SK-N-SH (cell line): Measurements from ENCODE around the gene PRMT3.

ENCODE experiments used
- CHD2 ChIP-seq: fragments of 150-350 bp; IDR thresholded peaks from 2 replicates; pipeline ENCODE4 v1.6.1; 2018; ENCODE audit warnings: low read length; ENCODE audit not compliant: partially characterized antibody
- SMC3 ChIP-seq: IDR thresholded peaks from 2 replicates; pipeline ENCODE4 v1.6.1; 2012; ENCODE audit warnings: low read depth, low read length, improper control_type of control experiment
- USF1 ChIP-seq: IDR thresholded peaks from 2 replicates; pipeline ENCODE4 v1.4.0; 2012; ENCODE audit warnings: low read depth, borderline replicate concordance

- TF ChIP-seq USF1 (no peak), SMC3 (no peak), CHD2 (no peak)
Observed at GRCh38 chr11:20547411-20547810, 159.9 kb downstream of the PRMT3 start.
